ENCODE results near the gene NSD1.

GRCh38 chr5:177087398-177088005 is 46.1 kb upstream of the NSD1 start:
- TF ChIP-seq, protein P1, sequence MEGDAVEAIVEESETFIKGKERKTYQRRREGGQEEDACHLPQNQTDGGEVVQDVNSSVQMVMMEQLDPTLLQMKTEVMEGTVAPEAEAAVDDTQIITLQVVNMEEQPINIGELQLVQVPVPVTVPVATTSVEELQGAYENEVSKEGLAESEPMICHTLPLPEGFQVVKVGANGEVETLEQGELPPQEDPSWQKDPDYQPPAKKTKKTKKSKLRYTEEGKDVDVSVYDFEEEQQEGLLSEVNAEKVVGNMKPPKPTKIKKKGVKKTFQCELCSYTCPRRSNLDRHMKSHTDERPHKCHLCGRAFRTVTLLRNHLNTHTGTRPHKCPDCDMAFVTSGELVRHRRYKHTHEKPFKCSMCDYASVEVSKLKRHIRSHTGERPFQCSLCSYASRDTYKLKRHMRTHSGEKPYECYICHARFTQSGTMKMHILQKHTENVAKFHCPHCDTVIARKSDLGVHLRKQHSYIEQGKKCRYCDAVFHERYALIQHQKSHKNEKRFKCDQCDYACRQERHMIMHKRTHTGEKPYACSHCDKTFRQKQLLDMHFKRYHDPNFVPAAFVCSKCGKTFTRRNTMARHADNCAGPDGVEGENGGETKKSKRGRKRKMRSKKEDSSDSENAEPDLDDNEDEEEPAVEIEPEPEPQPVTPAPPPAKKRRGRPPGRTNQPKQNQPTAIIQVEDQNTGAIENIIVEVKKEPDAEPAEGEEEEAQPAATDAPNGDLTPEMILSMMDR (IDR thresholded peaks at IDR 0.05) = no peak
- TF ChIP-seq POLR2A (IDR thresholded peaks at IDR 0.05) = no peak

Data from vagina (tissue), 2 donors.